Stimulated activated CD8-positive, alpha-beta memory T cell treated with anti-CD3 and anti-CD28 coated beads, Interleukin-15, amount 100 ng/mL, for 48 hours (primary cell): ENCODE data around the gene P2RX3.

Source experiments
- DNase-seq, 2 donors: peaks; one replicate each; pipeline ENCODE4 v3.0.0-alpha.2; 2020; ENCODE audit warnings: low read depth in 2 of 2

Gene P2RX3

DNA sequence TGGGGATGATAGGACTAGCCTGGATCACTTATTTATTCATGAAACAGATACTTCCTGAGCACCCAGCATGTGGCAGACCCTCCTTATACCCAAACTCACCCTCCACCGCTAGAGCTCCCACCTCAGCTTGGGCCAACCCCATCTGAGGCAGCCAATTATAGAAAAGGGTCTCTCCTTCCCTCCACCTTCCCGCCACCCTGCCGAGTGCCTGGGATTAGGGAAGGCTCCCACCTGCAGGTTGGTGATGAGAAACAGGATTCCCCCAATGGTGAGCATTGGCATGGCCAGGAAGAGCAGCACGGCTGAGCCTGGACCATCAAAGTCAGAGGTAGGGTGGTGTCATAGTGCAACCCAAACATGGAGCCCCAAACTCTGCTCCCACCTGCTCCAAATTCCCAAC, 82.9 kb downstream of the P2RX3 start:
- DNase-seq = no peak

DNA sequence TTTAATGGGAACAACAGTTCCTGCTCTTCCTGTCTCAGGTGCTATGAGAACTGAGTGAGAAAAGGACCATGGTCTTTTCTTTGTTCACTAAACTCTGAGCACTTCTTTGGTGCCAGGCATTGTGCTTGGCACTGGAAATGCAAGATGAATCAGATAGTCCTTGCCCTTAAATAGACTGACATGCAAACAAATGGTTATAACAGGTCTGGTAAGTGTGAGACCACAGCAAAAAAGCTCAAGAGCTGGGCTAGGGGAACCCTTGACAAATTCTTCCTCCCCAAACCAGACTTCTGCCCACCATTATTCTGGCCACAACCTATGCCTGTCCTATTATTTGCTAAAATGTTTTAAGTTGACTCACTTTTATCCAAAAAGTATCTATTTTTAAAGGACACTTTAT, 83.7 kb downstream of the P2RX3 start:
- DNase-seq = no peak
